ENCODE measurements around the gene S100A3.

Gene S100A3

GRCh38 chr1:153541641-153542590 lies 7.1 kb downstream of the S100A3 start:
- no peak for TF ChIP-seq CTCF (IDR thresholded peaks at IDR 0.05; ENCODE audit: insufficient read depth, low read depth, low read length, missing control alignments)
- H3K4me3 ChIP-seq (ENCODE audit: low read depth, low read length): no peak overlapping the region
- no peak for DNase-seq (ENCODE audit: low read depth)

DNA sequence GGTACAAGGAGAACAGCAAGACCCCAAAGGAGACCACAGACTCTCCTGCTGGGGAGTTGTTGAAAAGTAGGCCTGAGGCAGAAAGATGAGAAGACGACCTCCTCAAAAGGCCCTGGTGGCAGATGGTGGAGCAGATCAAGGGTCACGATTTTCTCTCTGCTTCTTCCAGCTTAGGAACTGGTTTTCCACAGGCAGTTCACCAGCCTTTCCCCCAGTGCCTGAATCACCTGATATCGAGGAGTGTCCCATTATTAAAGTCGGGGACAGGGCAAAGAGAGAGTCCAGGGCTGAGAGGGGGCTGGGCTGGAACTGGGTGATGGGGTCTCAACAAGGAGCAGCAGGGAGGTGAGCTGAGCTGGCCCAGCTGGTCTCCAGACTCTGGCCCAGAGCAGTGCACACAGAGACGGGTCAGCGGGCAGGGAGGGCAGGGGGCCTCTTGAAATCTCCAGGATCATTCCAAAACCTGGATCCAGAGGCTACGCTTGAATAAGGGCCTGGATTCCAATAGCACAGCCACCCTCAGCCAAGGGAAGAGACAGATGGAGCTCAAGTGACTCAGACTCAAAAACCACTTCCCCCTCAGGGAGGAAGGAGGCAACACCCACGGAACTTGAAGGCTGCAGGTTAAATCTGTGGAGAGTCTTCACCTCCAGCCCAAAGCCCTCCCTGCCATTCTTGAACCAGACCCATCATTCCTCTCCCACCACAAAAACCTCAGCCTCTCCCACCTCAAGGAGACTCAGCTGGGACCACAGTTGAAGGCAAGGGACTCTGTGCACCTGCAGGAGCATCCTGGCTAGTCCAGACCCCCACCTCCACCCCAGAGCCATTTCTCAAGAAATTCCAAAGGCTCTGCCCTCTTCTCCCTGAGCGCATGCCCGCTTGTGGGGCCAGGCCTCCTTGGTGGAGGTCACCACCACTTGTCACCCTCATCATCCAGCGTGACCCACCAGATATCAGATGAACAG lies 8.4 kb downstream of the S100A3 start, which contains the start of gene S100A5:
Gene S100A5 (minus strand): TSS at position 541 of the 968 bp plus-strand sequence. CDS start 743 bp downstream, outside the sequence.
- peak; percentile 26 for DNase-seq (ENCODE audit: low read depth)
- no peak for TF ChIP-seq CTCF (IDR thresholded peaks at IDR 0.05; ENCODE audit: insufficient read depth, low read depth, low read length, missing control alignments)
- no peak within 1 kb of the TSS for H3K4me3 ChIP-seq (ENCODE audit: low read depth, low read length)

- no peak for TF ChIP-seq CTCF (IDR thresholded peaks at IDR 0.05; ENCODE audit: insufficient read depth, low read depth, low read length, missing control alignments)
- H3K4me3 ChIP-seq (ENCODE audit: low read depth, low read length): no peak overlapping the region
- no peak for DNase-seq (ENCODE audit: low read depth)
Observed at GRCh38 chr1:153539395-153540093, 9.5 kb downstream of the S100A3 start.

DNA sequence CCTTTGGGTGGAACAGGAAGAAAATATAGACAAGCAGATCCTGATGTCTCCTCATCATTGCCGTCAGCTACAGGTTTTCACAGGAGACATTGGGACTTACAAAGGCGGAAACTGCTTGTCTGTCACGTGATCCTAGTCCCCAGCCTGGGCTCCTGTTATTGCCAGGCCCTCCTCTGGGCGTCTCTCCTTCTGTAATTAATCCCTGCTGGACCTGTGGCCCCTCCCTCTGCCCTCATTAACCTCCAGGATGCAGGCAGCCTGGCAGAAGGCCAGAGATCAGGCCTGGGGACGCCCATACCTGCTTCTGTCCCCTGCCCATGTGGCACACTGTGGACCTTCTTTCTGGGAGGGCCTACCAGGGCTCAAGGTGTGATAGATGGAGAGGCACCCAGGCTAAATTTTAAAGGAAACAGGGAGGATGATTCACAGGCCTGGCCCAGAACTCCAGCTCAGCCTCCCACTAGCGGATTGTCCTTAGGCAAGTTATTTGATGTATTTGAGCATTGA lies 10.7 kb downstream of the S100A3 start:
- peak; percentile 17 for DNase-seq (ENCODE audit: low read depth)
- no peak for TF ChIP-seq CTCF (IDR thresholded peaks at IDR 0.05; ENCODE audit: insufficient read depth, low read depth, low read length, missing control alignments)
- H3K4me3 ChIP-seq (ENCODE audit: low read depth, low read length): no peak overlapping the region

DNA sequence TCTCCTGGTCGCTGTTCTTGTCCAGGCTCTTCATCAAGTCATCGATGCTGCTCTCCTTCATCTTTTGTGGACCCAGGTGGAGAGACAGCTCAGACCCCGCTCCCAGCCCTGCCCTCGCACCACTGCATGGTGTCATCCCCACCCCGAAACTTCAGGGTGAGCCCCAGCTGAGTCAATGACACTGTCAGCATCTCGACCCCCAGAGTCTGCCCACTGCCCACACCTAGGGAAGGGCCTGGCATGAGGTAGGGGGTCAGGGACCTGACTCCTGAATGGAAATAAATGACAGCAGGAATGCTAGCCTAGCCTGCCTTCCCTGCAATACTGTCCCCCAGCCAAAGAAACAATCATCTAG lies 11.7 kb downstream of the S100A3 start:
- DNase-seq (ENCODE audit: low read depth): no peak
- H3K4me3 ChIP-seq (ENCODE audit: low read depth, low read length): no peak overlapping the region
- no peak for TF ChIP-seq CTCF (IDR thresholded peaks at IDR 0.05; ENCODE audit: insufficient read depth, low read depth, low read length, missing control alignments)
